ENCODE measurements around the gene CCR2.
A peak's percentile ranks its signal among the peaks of the same experiment; 100 is the strongest.
"Not testable (repeated sequence)": the region's sequence is repeated elsewhere in the genome, so short reads cannot be mapped to it uniquely, and the experiment has no call there.

The CCR2 gene

GRCh38 chr3:46353647-46354410, at the start of gene CCR2:
TSS of gene CCR2 (plus strand) at chr3:46354111. CDS start at chr3:46357528, 3,417 bp downstream.
- no peak for DNase-seq (ENCODE audit: low spot score)

GRCh38 chr3:46304739-46305138, 49.2 kb upstream of the CCR2 start:
- no peak for DNase-seq (ENCODE audit: low spot score)

GRCh38 chr3:46312991-46313390, 40.9 kb upstream of the CCR2 start:
- DNase-seq (ENCODE audit: low spot score), result peak; percentile 39

- no peak for DNase-seq (ENCODE audit: low spot score)
Observed at GRCh38 chr3:46314517-46314916, 39.4 kb upstream of the CCR2 start.

- no peak for DNase-seq (ENCODE audit: low spot score)
Observed at GRCh38 chr3:46316206-46316605, 37.7 kb upstream of the CCR2 start.

- no peak for DNase-seq (ENCODE audit: low spot score)
Observed at GRCh38 chr3:46318207-46318927, 35.5 kb upstream of the CCR2 start.

- no peak for DNase-seq (ENCODE audit: low spot score)
Observed at GRCh38 chr3:46321461-46322104, 32.3 kb upstream of the CCR2 start.

- DNase-seq (ENCODE audit: low spot score), result no peak
Observed at GRCh38 chr3:46324036-46324435, 29.9 kb upstream of the CCR2 start.

- no peak for DNase-seq (ENCODE audit: low spot score)
Observed at GRCh38 chr3:46325645-46326300, 28.1 kb upstream of the CCR2 start.

GRCh38 chr3:46330676-46331075, 23.2 kb upstream of the CCR2 start:
- DNase-seq (ENCODE audit: low spot score), result not testable (repeated sequence)

GRCh38 chr3:46334741-46335478, 19.0 kb upstream of the CCR2 start:
- DNase-seq (ENCODE audit: low spot score), result no peak

GRCh38 chr3:46335541-46335940, 18.4 kb upstream of the CCR2 start:
- peak; percentile 12 for DNase-seq (ENCODE audit: low spot score)

GRCh38 chr3:46337911-46338310, 16.0 kb upstream of the CCR2 start:
- no peak for DNase-seq (ENCODE audit: low spot score)

- no peak for DNase-seq (ENCODE audit: low spot score)
Observed at GRCh38 chr3:46338840-46339239, 15.1 kb upstream of the CCR2 start.

GRCh38 chr3:46344476-46344875, 9.4 kb upstream of the CCR2 start:
- no peak for DNase-seq (ENCODE audit: low spot score)

- DNase-seq (ENCODE audit: low spot score), result no peak
Observed at GRCh38 chr3:46348823-46349482, 5.0 kb upstream of the CCR2 start.

- no peak for DNase-seq (ENCODE audit: low spot score)
Observed at GRCh38 chr3:46349484-46350261, 4.2 kb upstream of the CCR2 start.

- no peak for DNase-seq (ENCODE audit: low spot score)
Observed at GRCh38 chr3:46350262-46350565, 3.7 kb upstream of the CCR2 start.

GRCh38 chr3:46351646-46352045, 2.3 kb upstream of the CCR2 start:
- DNase-seq (ENCODE audit: low spot score), result no peak

GRCh38 chr3:46353090-46353489, 821 bp upstream of the CCR2 start:
- no peak for DNase-seq (ENCODE audit: low spot score)

- no peak for DNase-seq (ENCODE audit: low spot score)
Observed at GRCh38 chr3:46354478-46354877, 567 bp downstream of the CCR2 start.

Measured in HuH-7 (cell line).